Choroid plexus epithelial cell (primary cell): ENCODE measurements around the gene PHF20.
"Not testable (repeated sequence)": the region's sequence is repeated elsewhere in the genome, so short reads cannot be mapped to it uniquely, and the experiment has no call there.

Source experiments
- DNase-seq: peaks from one replicate; pipeline ENCODE4 v3.0.0-alpha.2; 2010; ENCODE audit warnings: low read depth
- H3K4me3 ChIP-seq: 2 replicates; pipeline ENCODE4 v1.5.1; 2011; ENCODE audit warnings: low read depth, mild to moderate bottlenecking, control low read depth, low read length, moderate library complexity
- TF ChIP-seq, protein P1 (sequence below): conservative IDR thresholded peaks from 2 replicates; pipeline ENCODE4 v1.5.1; 2011; ENCODE audit warnings: low read depth, mild to moderate bottlenecking, control low read depth, inconsistent platforms, low read length, moderate library complexity

Gene PHF20

GRCh38 chr20:35891375-35891774, 119.6 kb downstream of the PHF20 start:
- TF ChIP-seq, protein P1, sequence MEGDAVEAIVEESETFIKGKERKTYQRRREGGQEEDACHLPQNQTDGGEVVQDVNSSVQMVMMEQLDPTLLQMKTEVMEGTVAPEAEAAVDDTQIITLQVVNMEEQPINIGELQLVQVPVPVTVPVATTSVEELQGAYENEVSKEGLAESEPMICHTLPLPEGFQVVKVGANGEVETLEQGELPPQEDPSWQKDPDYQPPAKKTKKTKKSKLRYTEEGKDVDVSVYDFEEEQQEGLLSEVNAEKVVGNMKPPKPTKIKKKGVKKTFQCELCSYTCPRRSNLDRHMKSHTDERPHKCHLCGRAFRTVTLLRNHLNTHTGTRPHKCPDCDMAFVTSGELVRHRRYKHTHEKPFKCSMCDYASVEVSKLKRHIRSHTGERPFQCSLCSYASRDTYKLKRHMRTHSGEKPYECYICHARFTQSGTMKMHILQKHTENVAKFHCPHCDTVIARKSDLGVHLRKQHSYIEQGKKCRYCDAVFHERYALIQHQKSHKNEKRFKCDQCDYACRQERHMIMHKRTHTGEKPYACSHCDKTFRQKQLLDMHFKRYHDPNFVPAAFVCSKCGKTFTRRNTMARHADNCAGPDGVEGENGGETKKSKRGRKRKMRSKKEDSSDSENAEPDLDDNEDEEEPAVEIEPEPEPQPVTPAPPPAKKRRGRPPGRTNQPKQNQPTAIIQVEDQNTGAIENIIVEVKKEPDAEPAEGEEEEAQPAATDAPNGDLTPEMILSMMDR: no peak
- DNase-seq: peak; percentile 62
- no peak overlapping the region for H3K4me3 ChIP-seq

GRCh38 chr20:35892871-35893270, 121.1 kb downstream of the PHF20 start:
- DNase-seq: no peak
- TF ChIP-seq, protein P1: no peak
- H3K4me3 ChIP-seq: no peak overlapping the region

DNA sequence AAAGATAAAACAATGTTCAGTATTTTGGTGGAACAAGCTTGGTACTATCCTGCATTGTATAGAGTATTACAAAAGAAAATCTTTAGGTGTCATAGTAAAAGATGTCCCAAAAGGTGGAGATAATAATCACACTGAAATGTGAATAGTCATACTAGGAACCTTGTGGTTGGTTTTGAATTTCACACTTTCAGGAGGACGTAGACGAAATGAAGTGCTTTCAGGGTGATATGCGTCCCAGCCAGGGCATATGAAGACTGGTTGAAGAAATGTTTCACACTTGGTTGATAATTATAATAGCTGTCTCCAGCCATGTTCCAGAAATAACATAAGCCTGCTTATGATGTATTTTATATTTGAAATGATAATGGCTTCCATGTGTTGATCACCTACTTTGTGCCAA, 122.1 kb downstream of the PHF20 start:
- TF ChIP-seq, protein P1: no peak
- no peak for DNase-seq
- H3K4me3 ChIP-seq: no peak overlapping the region

- DNase-seq, H3K4me3 ChIP-seq: not testable (repeated sequence)
Observed at GRCh38 chr20:35895516-35895915, 123.7 kb downstream of the PHF20 start.

GRCh38 chr20:35899064-35899463, 127.2 kb downstream of the PHF20 start:
- no peak overlapping the region for H3K4me3 ChIP-seq
- DNase-seq: no peak
- TF ChIP-seq, protein P1: no peak

- not testable (repeated sequence) for H3K4me3 ChIP-seq
Observed at GRCh38 chr20:35901230-35901629, 129.4 kb downstream of the PHF20 start.

DNA sequence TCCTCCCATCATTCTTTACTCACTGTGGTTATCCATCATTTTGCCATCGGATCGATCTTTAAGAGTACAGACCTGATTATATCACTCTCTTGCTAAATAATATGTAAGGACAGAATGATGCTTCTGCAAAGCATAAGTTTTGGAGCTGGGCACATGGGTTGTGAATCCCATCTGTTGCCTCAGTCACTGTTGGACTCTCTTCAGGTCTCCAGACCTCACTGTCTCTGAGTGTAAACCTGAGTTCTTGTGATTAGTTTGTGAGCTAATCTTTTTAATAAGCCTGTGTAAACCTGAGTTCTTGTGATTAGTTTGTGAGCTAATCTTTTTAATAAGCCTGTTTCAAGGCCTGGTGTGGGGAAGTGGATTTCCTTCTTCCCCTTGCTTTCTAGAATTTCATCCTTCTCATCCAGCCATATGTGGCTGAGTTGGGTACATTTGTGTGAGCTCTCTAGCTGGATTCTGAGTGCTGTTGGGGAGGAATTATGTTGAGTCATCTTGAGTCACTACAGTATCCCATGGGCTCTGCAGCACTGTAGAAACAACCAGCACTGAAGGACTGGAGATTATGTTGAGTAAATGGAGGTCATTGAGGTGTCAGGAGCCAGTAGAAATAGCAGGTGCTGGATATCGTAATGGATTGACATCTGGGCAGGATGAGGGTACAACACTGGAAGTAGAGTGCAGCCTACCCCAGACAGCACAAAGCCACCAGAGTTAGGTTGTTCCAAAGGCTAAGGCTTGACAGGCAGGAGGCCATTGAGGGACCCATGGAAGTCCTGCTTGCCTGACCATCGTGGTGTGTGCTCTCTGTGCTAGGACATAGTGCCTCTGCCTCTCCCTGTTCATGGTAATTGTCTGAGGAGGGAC, 130.1 kb downstream of the PHF20 start:
- TF ChIP-seq, protein P1: no peak
- H3K4me3 ChIP-seq: no peak overlapping the region
- peak; percentile 89 for DNase-seq

More at GRCh38 chr20:35901230-35901629, 129.4 kb downstream of the PHF20 start:
- not testable (repeated sequence) for DNase-seq

DNA sequence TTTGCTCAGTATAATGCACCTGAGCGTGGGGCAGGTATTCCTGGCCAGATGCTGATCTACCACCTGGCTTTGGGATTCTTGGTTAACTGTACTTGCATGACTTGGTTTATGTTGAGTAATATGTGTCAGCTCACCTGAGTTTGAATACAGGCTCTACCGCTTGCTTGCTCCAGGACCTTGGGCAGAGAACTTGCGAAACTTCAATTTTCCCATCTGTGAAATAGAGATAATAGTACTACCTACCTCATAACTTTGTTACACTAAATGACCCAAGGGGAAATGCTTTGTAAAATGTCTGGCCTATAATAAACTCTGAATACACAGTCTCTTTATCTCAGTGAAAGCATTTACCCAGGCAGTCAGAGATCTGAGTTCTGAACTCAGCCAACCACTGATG, 130.7 kb downstream of the PHF20 start:
- TF ChIP-seq, protein P1: no peak
- no peak for DNase-seq
- H3K4me3 ChIP-seq: no peak overlapping the region
